Measurements from ENCODE around the gene FADS3.

FADS3 gene

GRCh38 chr11:61868571-61869428 is 22.5 kb downstream of the FADS3 start:
- H3K27ac ChIP-seq, result no peak overlapping the region
- TF ChIP-seq CTCF (conservative IDR thresholded peaks at IDR 0.05) (no peak), ZFX (IDR thresholded peaks at IDR 0.05) (no peak)

DNA sequence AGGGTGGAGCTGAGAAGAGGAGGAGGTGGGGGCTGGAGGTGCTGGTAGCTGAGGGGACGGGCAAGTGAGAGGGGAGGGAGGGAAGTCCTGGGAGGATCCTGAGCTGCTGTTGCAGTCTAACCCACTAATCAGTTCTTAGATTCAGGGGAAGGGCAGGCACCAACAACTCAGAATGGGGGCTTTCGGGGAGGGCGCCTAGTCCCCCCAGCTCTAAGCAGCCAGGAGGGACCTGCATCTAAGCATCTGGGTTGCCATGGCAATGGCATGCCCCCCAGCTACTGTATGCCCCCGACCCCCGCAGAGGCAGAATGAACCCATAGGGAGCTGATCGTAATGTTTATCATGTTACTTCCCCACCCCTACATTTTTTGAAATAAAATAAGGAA is 24.4 kb downstream of the FADS3 start:
- H3K27ac ChIP-seq, result no peak overlapping the region
- TF ChIP-seq ZFX (IDR thresholded peaks at IDR 0.05), result no peak
- TF ChIP-seq CTCF (conservative IDR thresholded peaks at IDR 0.05), result no peak

- no peak for TF ChIP-seq ZFX (IDR thresholded peaks at IDR 0.05)
- no peak for TF ChIP-seq CTCF (conservative IDR thresholded peaks at IDR 0.05)
- H3K27ac ChIP-seq, result no peak overlapping the region
Measured at GRCh38 chr11:61866231-61866957, 25.0 kb downstream of the FADS3 start.

GRCh38 chr11:61864814-61865775 is 26.2 kb downstream of the FADS3 start:
- TF ChIP-seq ZFX (IDR thresholded peaks at IDR 0.05) (no peak), CTCF (conservative IDR thresholded peaks at IDR 0.05) (no peak)

DNA sequence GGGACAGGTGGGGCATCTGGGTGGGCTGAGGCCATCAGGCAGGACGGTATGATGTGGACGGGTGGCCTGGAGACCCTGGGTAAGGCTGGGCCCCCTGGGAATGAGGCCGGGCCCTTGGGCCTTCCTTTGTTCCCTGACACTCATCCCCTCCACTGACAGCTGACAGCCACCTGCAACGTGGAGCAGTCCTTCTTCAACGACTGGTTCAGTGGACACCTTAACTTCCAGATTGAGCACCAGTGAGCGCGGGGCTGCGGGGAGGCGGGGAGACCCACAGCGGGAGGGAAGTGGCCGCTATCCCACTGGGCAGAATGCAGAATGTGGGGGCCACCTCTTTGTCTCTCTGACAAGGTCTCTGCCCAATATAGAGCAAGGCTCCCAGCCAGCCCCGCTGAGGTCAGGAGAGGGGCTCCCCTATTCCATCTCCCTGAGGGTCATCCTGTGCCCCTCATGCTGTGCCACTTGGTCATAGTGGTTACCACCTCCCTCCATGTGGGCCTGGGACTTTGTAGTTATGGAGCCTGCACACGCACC is 27.7 kb downstream of the FADS3 start:
- TF ChIP-seq CTCF (conservative IDR thresholded peaks at IDR 0.05), result no peak
- TF ChIP-seq ZFX (IDR thresholded peaks at IDR 0.05), result no peak
- H3K27ac ChIP-seq, result no peak overlapping the region

More at GRCh38 chr11:61864814-61865775, 26.2 kb downstream of the FADS3 start:
- H3K27ac ChIP-seq, result no peak overlapping the region

- TF ChIP-seq CTCF (conservative IDR thresholded peaks at IDR 0.05) (no peak), ZFX (IDR thresholded peaks at IDR 0.05) (no peak)
- no peak overlapping the region for H3K27ac ChIP-seq
Measured at GRCh38 chr11:61862714-61863547, 28.4 kb downstream of the FADS3 start.

Data from C4-2B (cell line).